Psoas muscle (tissue), 8 donors: ENCODE data around the gene SRD5A1. TPM values are rescaled to one million over a fixed set of nuclear protein-coding genes. Genes with fewer than 3 reads are reported as not detected.
A peak's percentile ranks its signal among the peaks of the same experiment; 100 is the strongest.

ENCODE experiments used
- ATAC-seq, 4 donors: fragments of 200-7000 bp; cut with Tn5 transposase; one replicate each; pipeline ENCODE4 v1.9.1; 2020; ENCODE audit warnings: moderate library complexity in 3 of 4, mild to moderate bottlenecking in 2 of 4
- DNase-seq, 2 donors: peaks; one replicate each; pipeline ENCODE4 v3.0.0-alpha.2; 2020
- H3K27ac ChIP-seq: fragments of 200-600 bp; one replicate; pipeline ENCODE4 v1.8.0; 2022
- H3K27me3 ChIP-seq, 3 donors: fragments of 200-600 bp in 1 of 3; one replicate each; pipeline versions ENCODE4 v1.6.1 to v1.8.0; 2013 to 2022; ENCODE audit warnings: low read length in 2 of 3, mild to moderate bottlenecking in 2 of 3, moderate library complexity in 1 of 3; ENCODE audit not compliant: insufficient read depth in 3 of 3
- H3K36me3 ChIP-seq, 2 donors: fragments of 200-600 bp in 1 of 2; one replicate each; pipeline versions ENCODE4 v1.6.1 to v1.8.0; 2013 to 2022; ENCODE audit warnings: low read depth in 1 of 2, mild to moderate bottlenecking in 1 of 2, moderate library complexity in 1 of 2; ENCODE audit not compliant: insufficient read depth in 1 of 2
- H3K4me1 ChIP-seq: fragments of 200-600 bp; one replicate; pipeline ENCODE4 v1.8.0; 2022
- H3K4me3 ChIP-seq: fragments of 200-600 bp; one replicate; pipeline ENCODE4 v1.8.0; 2022; ENCODE audit warnings: mild to moderate bottlenecking
- H3K9me3 ChIP-seq: fragments of 200-600 bp; one replicate; pipeline ENCODE4 v1.8.0; 2022
- CTCF ChIP-seq: fragments of 200-600 bp; IDR thresholded peaks from one replicate; pipeline ENCODE4 v1.8.0; 2022; ENCODE audit warnings: antibody characterized with exemption
- WGBS, 3 donors: extraction: QIAGEN DNeasy Blood & Tissue Kit; methylation state at CpG; one replicate each; pipeline versions ENCODE4 v1.1.6 to v1.1.7; 2013; 5-methylcytosine and 5-hydroxymethylcytosine counted together
- intact Hi-C, 2 donors: fragments of 100-400 bp; cut with DNase I; formaldehyde crosslinking; loops; one replicate each; pipeline versions ENCODE4 v1.11.0 to v1.14.2; 2022
- polyA plus RNA-seq, 3 donors: library from polyadenylated mRNA; stranded (reverse); fragments of 200-250 nt; gene quantifications; one replicate each; pipeline ENCODE4 v1.2.3, GENCODE V29; 2013
- total RNA-seq, 4 donors: library from RNA; stranded (reverse); fragmentation: NEBNext Ultra II Directional in 2 of 4; extraction: Animal tissue kit (Norgen Biotek cat#: 25700) in 2 of 4; gene quantifications; one replicate each; pipeline versions ENCODE4 v1.2.1 to v1.2.4, GENCODE V29; 2021 to 2023
- donor health status: healthy with polysubstance abuse.
- donor health status: DM: no; HTN: no; CAD: no; lungs with moderate emphysema.
- donor health status: Bipolar disorder and iron deficiency.
- donor health status: healthy.
- donor health status: DM: yes; HTN: yes; CAD: no.
- donor health status: DM: no; HTN: no; CAD: no.
- donor health status: DM: no; HTN: no; CAD: no.
- donor health status: DM: yes; HTN: yes; CAD: no.

SRD5A1 gene
- total and polyA plus RNA-seq, 7 donors = 1.1 to 2.4 (median 1.7) TPM

DNA sequence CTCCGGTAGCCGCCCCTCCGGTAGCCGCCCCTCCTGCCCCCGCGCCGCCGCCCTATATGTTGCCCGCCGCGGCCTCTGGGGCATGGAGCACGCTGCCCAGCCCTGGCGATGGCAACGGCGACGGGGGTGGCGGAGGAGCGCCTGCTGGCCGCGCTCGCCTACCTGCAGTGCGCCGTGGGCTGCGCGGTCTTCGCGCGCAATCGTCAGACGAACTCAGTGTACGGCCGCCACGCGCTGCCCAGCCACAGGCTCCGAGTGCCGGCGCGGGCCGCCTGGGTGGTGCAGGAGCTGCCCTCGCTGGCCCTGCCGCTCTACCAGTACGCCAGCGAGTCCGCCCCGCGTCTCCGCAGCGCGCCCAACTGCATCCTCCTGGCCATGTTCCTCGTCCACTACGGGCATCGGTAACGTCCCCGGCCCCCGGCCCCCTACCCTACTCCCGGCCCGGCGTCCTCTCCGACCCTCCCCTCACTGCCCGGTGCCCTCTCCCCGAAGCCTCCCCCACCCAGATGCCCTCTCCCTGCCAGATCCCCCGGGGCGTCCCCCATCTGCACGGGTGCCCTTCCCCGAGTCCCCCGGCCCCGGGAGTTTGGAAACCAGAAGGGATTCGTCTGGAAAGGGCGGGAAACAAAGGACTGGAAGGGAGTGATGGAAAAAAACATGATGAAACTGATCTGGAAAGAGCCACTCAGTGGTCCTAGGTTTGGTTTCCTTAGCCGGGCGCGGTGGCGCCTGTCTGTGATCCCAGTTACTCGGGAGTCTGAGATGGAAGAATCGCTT lies 417 bp downstream of the SRD5A1 start:
- no peak for TF ChIP-seq CTCF
- intact Hi-C loops = loop anchor here (2.0 to 10.0 kb wide), 5 partner anchors 79 to 201 kb away; partner anchors contain the start of gene TENT4A (in 2 of the 2)
- DNase-seq (no peak), ATAC-seq (peak; percentile 69 to 77 (median 72))
- H3K27ac ChIP-seq = peak overlapping the region; percentile 98
- whole genome bisulfite sequencing, 3 donors = 1% methylated on average over 47 to 75 of the region's 75 CpGs
- peaks cover 17% of the 10 kb centered on the region for H3K4me1 ChIP-seq
- H3K27me3 ChIP-seq = no peaks in the 10 kb centered on the region
- no peaks in the 10 kb centered on the region for H3K9me3 ChIP-seq
- peaks cover 3 to 33% of the 10 kb centered on the region in 2 donors for H3K36me3 ChIP-seq
- H3K4me3 ChIP-seq = peak overlapping the region; percentile 79

- Histone ChIP-seq H3K9me3 (no peaks in the 10 kb centered on the region), H3K27me3 (no peaks in the 10 kb centered on the region), H3K4me1 (peaks cover 17% of the 10 kb centered on the region), H3K36me3 (peaks cover 3 to 27% of the 10 kb centered on the region in 2 donors), H3K27ac (no peak overlapping the region), H3K4me3 (peak overlapping the region; percentile 79)
- DNase-seq (no peak), ATAC-seq (no peak)
- intact Hi-C loops = loop anchor here (5.0 to 10.0 kb wide), 3 partner anchors 78 to 200 kb away; partner anchors contain the start of gene TENT4A (in 1 of the 2)
- no peak for TF ChIP-seq CTCF
- 19 to 30% (median 23%) methylated on average over 6 of the region's 6 CpGs for WGBS, 3 donors
Measured at GRCh38 chr5:6634306-6634705, 1.1 kb downstream of the SRD5A1 start.

DNA sequence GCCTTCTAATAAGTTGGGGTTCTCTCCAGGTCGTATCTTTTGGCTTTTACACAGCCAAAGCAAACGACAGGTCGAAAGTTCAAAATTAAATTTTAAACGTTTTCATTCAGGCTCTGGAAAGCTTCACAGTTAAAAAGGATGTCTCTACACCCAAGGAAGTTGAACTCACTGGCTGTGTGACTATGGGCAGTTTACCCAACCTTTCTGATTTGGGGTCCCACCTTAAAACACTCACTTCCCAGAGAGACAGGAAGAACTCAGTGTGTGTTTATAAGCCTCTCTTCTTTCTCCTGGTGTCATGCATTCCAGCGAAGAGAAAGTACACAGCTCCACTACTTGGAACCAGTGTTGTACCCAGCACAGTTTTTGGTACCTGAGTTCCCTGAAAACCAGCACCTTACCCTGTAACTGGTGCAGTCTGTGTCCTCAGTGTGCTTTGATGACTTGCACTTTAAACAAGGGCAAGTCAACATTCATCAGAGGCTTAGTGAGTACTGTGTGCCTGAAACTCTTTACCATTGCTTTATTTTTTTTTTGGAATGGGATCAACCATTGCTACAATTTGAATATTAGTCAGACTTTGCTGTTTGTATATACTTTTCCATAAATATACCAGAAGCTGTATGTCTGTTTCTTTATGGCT lies 1.7 kb downstream of the SRD5A1 start:
- no peak for DNase-seq
- Histone ChIP-seq H3K27ac (no peak overlapping the region), H3K36me3 (peaks cover 0 to 21% of the 10 kb centered on the region in 2 donors), H3K9me3 (no peaks in the 10 kb centered on the region), H3K4me3 (no peak overlapping the region), H3K4me1 (peaks cover 17% of the 10 kb centered on the region), H3K27me3 (no peaks in the 10 kb centered on the region)
- WGBS, 3 donors = 67 to 78% (median 78%) methylated on average over 5 of the region's 5 CpGs
- no peak for TF ChIP-seq CTCF
- ATAC-seq = no peak
- intact Hi-C loops = loop anchor here (5.0 to 10.0 kb wide), 4 partner anchors 67 to 200 kb away; partner anchors contain the start of gene TENT4A (in 1 of the 2)

- ATAC-seq (no peak), DNase-seq (no peak)
- no peak for TF ChIP-seq CTCF
- Histone ChIP-seq H3K4me1 (peaks cover 15% of the 10 kb centered on the region), H3K4me3 (no peak overlapping the region), H3K27ac (no peak overlapping the region), H3K9me3 (no peaks in the 10 kb centered on the region), H3K27me3 (no peaks in the 10 kb centered on the region), H3K36me3 (peaks cover 0 to 7% of the 10 kb centered on the region in 2 donors)
- intact Hi-C loops = loop anchor here in 1 of 2 donors (5.0 to 10.0 kb wide), 2 partner anchors 66 to 199 kb away; no protein-coding TSS in a partner anchor
- WGBS, 3 donors = 55 to 90% (median 90%) methylated on average over 5 of the region's 5 CpGs
Measured at GRCh38 chr5:6636293-6636692, 3.1 kb downstream of the SRD5A1 start.
